HG03135 (cell line): ENCODE measurements around the gene KIF7.

Source experiments
- ATAC-seq: cut with Tn5 transposase; IDR thresholded peaks from one replicate; pipeline ENCODE4 v1.9.1; 2021; ENCODE audit warnings: mild to moderate bottlenecking, moderate library complexity; ENCODE audit not compliant: unreplicated experiment

The KIF7 gene

DNA sequence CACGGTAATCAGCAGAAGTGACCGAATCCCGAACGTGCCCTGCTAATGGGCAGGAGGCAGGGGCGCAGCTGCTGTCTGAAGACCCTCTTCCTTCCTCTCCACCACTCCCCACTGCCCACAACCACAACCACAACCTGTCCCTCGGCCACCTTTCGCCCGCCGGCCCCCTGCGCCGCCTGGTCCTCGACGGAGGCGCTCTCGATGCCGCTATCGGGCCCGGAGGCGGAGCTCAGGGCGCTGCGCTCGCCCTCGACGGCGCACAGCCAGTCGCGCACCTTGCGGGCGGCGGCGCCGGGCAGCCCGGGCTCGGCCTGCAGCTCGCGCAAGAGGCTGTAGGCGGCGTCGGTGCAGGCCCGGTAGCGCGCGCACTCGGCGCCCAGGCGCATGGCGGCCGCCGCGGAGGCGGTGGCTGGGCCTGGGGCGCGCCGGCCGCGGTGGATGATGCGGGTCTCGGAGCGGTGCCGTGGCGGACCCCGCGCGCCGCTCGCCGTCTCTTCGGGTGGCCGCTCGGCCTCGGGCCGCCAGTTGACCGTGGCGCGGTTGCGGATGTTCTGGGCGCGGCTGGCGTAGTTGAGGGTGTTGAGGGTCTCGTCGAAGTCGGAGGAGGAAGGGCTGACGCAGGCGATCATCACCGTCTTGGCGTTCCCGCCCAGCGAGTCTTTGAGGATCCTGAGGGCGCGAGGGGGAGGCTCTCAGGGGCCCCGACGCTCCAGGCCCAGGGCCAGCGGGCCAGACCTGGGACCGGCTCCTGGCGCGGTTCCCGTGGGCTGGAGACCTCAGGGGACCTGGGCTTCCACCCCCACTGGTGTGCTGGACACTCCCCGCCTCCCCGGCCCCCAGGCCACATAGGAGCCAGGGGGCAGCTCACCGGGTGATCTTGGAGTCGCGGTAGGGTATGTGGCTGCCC is 6.9 kb downstream of the KIF7 start:
- no peak for ATAC-seq

DNA sequence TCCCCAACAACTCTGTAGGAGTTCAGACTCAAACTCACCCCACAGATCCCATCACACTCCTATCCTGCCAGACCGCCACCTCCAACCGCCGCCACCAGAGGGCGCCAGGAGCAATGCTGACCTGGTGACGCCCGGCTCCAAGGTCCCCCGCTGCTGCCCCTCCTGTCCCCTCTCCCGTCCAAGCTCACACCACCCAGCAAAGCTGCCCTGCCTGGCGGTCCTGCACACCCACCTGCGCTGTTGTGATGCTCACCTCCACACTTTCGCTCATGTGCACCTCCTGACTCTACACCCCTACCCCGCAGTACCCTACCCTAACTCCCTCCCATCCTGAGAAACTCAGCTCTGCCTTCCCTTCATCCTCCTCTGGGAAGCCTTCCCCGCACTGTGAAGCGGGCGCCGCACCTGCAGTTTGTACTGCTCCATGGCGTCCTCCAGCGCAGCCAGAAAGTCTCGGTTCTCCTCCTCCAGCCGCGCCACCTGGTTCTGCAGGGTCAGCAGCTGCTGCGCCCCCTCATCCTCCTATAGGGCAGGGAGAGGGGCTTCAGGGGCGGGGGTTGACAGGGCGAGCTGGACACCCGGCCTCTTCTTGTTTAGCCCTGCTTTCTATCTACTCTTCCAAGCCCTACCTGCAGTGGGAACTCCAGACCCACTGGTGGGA is 7.9 kb downstream of the KIF7 start:
- ATAC-seq = no peak

DNA sequence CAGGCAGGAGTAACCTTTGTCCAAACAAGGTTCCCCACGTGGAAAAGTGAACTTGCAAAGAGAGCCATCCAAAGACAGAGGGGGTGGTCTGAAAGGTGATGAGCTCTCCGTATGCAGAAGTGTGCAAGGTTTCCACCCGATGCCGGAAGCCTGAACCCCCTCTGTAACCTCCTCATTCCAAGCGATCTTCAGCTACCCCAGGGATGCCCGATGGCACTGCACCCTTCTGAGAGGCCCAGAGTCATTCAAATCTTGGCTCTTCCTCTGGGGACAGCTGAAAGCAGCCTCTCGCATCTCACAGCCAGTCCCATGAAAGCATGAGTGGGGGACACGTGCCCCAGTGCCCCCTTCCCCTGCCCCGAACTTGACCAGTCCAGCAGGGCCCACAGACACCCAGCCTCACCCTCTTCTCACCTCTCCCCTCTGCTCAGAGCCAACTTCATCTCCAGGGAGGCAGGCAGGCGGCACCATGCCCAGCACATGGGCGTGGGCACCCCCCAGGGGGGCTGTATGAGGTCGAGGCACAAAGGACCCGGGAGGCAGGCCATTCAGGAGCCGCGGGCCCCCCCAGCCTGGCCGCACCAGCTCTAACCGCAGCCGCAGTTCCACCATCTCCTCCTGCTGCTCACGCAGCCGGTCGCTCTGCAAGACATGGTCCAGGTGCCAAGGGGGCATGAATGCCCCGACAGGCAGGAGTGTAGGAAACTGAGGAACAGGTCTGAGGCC is 8.7 kb downstream of the KIF7 start:
- no peak for ATAC-seq

DNA sequence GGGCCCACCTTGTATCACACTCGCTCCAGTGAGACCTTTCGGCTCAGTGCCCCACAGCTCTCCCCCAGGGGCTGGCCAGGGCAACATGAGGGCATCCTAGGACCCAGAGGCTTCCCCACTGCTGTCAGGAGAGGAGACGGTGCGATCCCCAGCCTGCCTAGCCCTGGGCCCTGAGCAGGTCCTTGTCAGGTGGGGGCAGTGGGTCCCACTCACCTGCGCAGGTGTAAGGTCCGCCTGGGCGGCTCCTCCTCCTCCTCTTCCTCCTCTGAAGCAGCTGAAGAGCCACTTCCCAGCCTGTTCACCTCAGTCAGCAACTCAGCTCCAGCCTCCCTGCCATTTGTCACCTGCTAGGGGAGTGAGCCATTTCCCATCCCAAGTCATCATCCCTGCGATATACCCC is 9.6 kb downstream of the KIF7 start:
- ATAC-seq = no peak

DNA sequence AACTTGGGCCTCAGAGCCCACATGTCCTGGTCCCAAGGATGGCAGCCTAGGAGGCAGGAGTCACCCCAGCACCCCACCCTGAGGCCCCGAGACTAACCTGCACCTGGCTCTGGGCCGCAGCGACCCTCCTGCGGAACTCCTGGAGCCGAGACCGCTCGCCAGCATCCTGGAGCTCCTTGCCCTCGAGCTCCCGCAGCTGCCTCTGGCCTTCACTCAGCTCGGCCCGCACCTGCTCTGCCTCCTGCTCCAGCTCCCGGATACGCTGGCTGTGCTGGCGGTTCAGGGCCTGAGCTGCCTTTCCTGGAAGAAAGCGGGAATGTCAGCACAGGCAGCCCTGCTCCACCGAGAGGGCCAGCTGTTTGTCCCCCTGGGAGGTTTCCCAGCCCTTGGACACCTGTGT is 13.2 kb downstream of the KIF7 start:
- ATAC-seq = no peak

DNA sequence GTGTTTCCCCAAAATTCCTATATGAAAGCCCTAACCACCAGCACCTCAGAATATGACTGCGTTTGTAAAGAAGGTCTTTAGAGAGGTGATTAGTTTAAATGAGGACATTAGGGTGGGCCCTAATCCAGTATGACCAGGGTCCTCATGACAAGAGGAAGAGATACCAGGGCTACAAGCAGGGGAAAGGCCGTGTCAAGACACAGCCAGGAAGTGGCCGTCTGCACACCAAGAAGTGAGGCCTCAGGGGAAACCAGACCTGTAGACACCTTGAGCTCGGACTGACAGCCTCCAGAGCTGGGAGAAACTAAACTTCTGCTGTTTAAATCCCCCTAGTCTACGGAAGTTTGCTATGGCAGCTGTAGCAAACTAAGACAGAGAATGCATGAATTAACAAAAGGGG is 14.2 kb downstream of the KIF7 start:
- no peak for ATAC-seq

DNA sequence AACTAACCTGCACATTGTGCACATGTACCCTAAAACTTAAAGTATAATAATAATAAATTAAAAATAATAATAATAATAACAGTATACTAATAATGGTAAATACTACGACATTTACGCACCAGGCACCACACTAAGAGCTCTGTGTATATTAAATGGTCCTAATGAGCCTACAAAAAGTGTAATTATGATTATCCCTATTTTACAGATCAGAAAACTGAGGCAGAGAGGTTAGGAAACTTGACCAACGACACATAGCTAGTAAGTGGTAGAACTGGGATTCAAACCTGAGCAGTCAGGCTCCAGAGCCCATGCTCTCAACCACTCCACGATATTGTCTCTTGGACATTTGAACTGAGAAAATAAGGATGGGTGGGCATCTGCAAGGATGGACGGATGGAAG is 15.0 kb downstream of the KIF7 start:
- ATAC-seq = no peak

DNA sequence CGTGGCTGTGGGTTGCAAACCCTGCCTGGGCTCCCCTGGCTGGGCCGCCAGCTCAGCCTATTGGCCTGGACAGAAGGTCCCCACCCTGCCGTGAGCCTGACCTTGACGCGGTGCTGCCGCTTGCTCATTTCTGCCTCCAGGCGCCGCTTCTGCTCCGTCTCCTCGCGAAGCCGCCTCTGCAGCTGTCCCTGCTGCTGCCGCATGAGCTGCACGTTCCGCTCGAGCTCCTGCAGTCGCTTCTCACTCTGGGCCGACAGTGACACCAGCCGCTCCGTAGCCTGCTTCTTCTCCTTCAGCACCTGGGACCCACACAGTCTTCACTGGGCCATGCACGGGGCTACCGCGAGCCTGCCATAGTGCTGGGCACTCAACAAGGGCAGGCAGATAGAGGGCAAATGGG is 21.7 kb downstream of the KIF7 start:
- ATAC-seq = no peak

DNA sequence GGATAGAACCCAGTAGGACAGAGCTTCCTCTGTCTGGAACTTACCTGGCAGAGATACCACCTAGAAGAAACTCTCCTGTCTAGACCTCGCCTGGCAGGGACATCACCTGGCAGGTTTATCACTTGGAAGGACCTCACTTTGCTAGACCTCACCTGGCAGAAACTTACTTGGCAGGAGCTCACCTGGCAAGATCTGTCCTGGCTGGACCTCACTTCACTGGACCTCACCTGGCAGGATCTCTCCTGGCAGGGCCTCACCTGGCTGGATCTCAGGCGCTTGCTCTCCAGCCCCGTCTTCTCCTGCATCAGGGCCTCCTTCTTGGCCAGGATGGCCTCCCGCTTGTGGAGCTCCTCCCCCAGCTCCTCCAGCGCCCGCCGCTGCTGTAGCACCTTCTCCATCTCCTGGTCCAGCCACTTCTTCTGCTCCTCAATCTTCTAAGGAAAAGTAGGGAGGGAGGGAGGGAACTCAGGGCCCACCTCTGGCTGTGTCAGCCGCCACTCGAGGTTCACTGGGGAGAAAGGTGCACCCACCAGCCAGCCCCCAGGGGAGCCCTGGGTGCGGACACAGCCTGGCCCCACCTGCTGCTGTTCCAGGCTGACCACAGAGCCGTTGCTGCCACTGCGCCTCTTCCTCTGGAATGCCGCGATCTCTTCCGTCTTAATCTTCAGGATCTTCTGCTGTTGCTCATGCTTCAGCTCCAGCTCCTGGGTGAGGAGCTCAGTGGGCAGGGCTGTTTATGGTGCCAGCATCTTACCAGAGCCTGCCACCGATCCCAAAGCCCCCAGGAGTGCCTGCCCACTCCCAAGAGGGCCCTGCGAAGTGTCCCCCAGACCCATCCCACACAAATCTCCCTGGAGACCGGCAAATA is 22.5 kb downstream of the KIF7 start:
- ATAC-seq = no peak

DNA sequence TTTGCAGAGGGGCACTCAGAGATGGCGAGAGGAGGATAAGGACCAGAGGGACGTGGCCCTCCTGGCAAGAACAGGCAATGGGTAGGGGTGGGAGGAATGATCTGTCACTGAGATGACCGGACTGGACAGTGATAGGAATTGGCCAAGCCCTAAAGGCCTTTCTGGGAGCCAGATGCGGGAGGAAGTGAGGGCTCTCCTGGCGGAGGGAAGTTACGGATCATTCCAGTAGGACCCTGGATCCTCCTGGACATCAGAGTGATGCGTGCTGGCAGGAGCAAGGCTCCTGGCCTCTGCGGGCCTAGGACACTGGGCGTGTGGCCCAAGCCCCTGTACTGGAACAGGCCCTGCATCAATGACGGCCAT is 23.4 kb downstream of the KIF7 start:
- ATAC-seq = no peak

DNA sequence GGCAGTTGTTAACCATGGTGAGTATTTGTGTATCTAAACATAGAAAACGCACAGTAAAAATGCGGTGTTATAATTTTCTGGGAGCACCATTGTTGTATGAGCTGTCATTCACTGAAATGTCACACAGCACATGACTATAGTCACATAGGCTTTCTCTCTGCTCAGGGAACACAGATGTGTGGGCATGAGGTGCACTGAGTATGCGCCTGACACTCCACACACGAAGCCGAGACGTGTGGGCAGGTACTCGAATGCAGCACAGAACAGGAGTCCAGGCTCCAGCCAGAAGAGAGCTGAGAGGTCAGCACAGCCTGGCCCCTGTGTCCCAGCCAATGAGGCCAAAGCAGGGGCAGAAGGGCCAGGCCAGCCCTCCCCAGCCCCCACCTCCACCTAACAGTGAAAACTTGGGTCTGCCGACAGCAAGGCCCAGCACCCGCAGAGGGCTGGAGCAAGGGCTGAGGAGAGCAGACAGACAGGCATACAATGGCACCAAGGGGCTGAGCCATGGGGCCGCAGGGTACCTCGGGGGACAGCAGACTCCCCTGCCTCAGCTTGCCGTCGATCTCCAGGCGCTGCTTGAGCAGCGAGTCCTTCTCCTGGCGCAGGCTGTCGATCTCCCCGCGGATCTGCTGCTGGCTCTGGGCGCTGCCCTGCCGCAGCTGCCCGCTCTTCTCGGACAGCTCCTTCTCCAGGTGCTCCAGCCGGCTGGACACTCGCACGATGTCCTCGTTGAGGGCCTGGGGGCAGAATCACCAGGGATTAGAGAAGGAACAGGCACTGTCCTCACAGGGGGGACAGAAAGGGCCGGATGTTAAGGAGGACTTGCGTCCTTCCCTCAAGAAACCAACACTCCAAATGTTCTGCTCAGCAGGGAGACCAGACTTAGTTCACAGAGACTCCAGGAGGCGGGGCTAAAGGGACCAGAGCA is 24.0 kb downstream of the KIF7 start:
- no peak for ATAC-seq

DNA sequence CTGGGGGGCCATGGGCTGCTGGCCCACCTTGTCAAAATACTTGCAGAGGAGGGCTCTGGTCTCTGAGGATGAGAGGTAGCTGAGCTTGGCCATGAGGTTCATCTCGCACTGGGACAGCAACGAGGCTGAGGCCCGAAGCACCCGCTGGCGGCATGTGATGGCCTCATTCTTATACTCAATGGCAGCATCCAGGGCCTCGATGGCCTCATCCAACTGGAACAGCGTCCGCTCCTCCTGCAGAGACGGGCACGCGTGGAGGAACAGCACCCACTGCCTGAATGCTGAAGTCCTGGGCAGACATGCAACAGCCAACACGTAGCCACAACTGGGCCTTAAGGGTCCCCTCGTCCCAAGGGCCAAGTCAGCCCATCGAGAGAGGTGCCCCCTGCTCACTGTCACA is 25.0 kb downstream of the KIF7 start:
- ATAC-seq = no peak

DNA sequence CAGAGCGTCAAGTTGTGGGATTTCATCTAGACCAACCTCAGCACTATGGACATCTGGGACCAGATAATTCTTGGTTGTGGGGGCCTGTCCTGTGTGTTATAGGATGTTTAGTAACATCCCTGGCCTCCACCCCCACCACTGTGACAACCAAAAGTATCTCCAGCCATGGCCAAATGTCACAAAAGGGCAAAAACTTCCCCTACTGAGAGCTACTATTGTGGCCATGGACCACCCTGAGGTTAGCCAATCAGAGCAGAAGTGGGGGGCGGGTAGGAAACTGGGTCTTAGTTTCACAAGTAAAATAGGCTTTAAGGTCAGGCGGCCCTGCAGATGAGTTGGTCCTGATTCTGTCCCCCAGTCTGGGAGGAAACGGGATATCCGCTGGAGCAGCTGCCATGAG is 25.4 kb downstream of the KIF7 start:
- ATAC-seq = no peak

DNA sequence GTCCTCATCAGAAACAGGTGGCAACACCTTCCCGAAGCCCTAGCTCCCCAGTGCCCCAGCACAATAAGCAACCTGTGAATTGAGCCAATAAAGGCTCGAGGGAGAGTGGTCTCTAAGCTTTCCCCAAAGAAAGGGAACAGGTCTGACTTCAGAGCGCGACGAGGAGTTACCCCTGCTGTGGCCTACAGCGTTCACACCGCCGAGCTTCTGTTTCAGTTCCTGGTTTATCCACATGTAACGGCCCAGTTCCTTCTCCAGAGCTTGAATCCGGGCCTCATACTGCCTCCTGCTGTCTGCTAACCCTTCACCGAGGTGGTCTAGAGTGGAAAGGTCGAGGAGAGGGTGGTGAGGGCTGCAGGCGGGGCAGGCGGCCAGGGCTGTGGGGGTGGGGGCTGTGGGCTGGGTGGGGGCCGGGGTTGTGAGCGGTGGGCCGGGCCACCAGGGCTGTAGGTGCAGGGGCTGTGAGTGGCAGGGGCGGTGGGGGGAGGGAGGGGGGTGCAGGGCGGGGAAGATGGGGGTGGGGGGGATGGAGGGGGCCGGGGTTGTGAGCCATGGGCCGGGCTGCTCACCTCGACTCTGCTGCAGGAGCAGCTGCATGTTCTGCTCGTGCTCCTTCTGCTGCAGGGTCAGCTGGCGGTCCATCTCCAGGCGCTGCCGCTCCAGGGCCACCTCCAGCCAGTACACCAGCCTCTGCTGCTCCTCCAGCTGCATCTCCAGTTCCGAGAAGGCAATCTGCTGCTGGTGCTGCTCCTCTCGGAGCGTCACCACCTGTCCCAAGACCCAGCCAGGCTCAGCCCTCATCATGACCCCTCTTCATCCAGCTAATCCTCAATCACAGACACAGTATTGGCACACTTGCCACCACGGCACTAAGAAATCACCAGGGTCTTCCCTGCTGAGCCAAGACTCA is 26.2 kb downstream of the KIF7 start:
- no peak for ATAC-seq

DNA sequence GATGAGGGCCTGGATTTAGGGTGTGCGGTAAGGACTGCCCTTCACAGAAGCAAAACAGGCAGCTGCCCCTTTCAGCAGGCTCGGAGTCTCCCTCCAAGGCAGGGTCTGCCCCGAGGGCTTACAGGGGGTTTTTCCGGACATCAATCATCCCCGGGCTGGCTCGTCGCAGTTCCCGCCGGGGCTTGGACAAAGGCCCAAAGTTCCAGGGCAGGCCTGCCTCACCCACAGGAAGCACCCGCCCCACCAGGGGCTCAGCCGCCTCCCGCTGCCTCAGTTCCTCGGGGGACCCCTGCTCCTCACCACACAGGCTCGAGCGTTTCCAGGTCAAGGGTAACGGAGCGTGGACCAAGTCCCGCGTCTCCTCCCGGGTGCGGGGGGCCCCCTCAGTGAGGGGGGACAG is 27.0 kb downstream of the KIF7 start:
- no peak for ATAC-seq

DNA sequence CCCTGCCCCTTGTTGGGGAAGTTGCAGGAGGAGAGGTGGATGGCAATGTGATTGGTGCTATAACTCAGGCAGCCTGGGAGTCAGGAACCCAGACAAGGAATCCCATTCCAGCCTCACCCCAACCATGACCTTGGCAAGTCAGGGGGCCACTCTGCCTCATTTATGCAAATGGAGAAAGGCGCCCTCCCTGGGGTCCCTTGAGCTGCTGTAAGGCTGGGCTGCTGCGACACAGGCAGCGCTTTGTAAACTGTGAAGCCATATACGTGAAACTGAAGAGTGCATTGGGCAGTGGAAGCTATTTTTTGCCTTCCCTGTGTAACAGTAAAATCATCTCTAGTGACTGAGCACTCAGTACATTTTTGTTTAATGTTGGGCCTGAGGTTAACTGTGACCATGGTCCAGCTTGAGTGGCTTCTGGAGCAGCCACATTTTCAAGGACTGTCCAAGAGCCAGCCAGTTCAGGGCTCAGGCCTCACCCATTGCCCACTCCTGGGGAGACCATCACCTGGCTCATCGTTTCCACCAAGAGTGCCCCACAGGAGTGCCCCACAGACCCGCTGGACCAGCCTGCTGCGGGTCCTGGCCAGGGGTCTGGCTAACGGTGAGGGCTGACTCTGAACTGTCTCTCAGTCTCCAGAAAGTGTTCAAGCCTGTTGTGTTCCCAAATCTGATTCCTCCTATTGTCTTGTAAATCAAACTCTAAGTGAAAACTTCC is 27.9 kb downstream of the KIF7 start:
- no peak for ATAC-seq

DNA sequence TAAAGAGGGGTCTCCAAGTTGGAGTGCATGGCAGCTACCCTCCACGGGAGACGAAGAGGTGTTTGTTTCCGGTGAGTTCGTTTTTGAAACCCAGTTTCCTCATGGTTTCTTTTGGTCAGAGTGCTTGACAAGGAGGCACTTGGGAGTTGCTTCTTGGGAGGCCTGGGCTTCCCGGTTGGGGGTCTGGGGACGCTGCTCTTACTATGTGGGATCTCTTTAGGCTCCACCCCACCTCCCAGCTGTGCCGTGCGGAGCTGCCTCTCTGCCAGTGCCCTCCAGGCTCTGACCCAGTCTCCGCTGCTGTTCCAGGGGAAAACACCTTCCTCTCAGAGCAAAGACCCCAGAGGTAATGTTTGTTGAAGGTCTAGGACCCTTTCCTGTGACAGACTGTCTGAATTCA is 29.6 kb downstream of the KIF7 start:
- ATAC-seq = no peak

DNA sequence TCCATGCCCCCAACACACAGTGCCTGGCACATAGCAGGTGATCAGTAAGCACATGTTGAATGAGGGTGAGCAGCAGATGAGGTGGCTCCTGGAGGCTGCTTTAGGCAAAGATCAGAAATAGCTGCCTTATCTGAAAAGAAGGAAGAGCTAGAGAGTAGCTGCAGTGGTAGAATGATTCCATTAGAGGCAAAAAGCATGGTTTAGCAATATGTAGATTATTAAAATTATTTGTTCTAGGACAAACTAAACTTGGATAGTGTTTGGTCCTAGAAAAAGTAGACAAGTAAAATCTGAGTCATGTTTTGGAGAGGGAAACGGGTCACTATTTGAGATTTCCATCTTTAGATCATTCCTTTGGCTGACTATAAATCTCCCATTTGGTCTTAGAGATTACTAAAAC is 32.1 kb downstream of the KIF7 start:
- no peak for ATAC-seq
